Glomerular visceral epithelial cell (primary cell): ENCODE measurements around the gene IGF1R.
A peak's percentile ranks its signal among the peaks of the same experiment; 100 is the strongest.

Experiments
- DNase-seq: peaks from one replicate; pipeline ENCODE4 v3.0.0-alpha.2; 2016; ENCODE audit errors: extremely low spot score

The IGF1R gene

GRCh38 chr15:98794748-98795147, 146.4 kb downstream of the IGF1R start:
- no peak for DNase-seq

DNA sequence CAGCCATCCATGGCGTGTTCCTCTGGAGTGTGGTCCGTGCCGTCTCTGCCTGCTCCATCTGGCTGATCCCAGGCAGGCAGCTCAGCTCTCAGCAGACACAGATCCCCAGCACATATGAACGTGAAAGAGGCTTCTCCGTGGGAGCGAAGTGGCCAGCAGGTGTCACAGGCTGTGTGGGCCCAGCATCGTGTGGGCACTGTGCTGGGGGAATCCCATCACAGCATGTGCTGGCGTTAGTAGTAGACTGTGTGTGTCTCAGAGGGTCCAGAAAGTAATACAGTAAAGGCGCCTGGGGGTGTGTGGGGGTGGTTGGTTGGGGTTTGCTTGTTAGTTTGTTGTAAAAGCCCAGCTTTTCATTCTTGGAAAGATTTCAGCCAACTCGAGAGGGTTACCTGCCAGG, 147.6 kb downstream of the IGF1R start:
- DNase-seq, result no peak

GRCh38 chr15:98796685-98797357, 148.5 kb downstream of the IGF1R start:
- no peak for DNase-seq

GRCh38 chr15:98798375-98798893, 150.1 kb downstream of the IGF1R start:
- no peak for DNase-seq

- peak; percentile 43 for DNase-seq
Measured at GRCh38 chr15:98799461-98800390, 151.4 kb downstream of the IGF1R start.

GRCh38 chr15:98800437-98801233, 152.3 kb downstream of the IGF1R start:
- DNase-seq, result peak; percentile 86

DNA sequence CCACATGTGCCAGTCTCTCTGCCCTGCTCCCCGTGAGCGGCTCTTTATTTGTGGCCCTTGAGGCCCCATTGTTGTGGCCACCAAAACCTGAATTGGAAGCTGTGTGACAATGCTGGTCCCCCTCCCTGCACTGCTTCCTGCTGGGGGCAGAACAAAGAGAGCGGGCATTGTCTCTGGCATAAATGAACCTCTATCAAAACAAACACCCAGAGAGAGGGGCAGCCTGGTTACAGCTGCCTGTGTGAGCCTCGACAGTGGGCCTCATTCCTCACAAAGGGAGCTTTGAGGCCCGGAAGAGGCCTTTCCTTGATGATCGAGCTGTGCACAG, 152.9 kb downstream of the IGF1R start:
- DNase-seq, result no peak

DNA sequence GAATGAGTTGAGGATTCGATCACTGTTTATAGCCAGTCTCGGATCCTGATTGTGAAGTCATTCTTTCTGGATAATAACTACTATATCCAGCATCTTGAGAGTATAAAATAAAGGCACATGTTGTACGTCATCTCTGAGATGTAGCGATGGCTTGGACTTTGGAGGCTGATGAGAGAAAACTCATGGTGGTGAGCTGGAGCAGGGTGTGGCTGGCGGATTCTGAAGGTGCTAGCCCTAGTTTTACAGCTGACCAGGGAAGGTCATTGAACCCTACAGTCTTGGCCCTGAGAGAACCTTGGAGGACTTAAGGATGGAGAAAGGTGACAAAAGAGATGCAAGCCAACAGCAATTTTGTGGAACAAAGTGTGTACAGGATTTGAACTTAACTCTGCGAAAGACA, 153.8 kb downstream of the IGF1R start:
- no peak for DNase-seq

DNA sequence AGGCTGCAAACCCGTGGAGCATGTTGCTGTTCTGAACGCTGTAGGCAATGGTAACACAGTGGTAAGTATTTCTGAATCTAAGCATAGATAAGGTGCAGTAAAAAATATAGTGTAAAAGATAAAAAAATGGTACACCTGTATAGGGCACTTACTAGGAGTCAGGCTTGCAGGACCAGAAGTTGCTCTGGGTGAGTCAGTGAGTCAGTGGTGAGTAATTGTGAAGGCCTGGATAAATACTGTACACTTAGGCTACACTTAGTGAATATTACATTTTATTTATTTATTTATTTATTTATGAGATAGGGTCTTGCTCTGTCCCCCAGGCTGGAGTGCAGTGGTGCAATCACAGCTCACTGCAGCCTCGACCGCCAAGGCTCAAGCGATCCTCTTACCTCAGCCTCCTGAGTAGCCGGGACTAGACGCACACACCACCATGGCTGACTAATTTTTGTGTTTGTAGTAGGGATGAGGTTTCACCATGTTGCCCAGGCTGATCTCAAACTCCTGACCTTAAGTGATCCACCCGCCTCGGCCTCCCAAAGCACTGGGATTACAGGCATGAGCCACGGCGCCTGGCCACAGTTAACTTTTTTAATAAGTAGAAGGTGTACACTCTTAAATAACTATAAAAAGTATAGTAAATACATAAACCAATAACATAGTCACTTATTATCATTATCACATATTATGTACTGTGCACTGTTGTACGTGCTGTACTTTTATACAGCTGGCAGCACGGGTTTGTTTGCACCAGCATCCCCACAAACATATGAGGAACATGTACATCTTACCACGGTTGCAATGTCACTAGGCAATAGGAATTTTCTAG, 155.1 kb downstream of the IGF1R start:
- DNase-seq, result peak; percentile 62

GRCh38 chr15:98804057-98804380, 155.7 kb downstream of the IGF1R start:
- DNase-seq, result no peak

GRCh38 chr15:98805434-98806274, 157.3 kb downstream of the IGF1R start:
- DNase-seq, result no peak

- DNase-seq, result no peak
Measured at GRCh38 chr15:98806275-98806895, 158.0 kb downstream of the IGF1R start.

DNA sequence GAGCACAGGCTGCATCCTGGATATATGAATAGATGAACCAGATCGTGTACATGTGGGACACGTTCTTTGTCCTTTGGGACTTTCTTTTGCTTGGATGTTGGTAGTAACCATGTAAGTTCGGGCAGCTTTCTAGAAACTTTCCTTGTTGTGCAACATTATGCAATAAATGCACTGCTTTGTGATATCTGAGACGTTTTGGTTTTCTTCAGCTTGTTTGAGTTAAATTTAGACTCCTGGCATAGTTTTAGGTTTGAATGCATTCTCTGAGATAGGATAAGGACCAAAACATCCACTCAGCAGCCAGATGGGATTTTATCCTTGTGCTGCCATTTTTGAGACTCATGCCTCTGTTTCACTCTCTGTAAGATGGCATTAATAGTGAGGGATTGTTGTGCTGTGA, 158.9 kb downstream of the IGF1R start:
- no peak for DNase-seq

- DNase-seq, result no peak
Measured at GRCh38 chr15:98809273-98809672, 160.9 kb downstream of the IGF1R start.

- no peak for DNase-seq
Measured at GRCh38 chr15:98812716-98813446, 164.5 kb downstream of the IGF1R start.

- DNase-seq, result no peak
Measured at GRCh38 chr15:98813951-98814350, 165.6 kb downstream of the IGF1R start.

GRCh38 chr15:98815207-98815606, 166.9 kb downstream of the IGF1R start:
- DNase-seq, result no peak

DNA sequence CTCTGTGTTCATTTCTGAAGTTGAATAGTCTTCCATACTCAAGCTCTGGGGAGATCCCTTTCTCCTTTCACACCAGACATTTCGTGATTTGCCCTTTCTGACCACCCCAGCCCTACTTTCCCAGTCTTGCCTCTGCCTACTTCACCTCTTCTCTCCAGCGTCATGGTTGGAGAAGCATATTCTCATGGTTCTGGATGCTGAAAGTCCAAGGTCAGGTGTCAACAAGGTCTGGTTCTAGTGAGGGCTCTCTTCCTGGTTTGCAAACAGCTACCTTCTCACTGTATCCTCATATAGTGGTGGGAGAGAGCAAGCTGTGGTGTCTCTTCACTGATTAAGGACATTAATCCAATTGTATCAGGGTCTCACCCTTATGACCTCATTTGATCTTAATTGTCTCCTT, 169.4 kb downstream of the IGF1R start:
- DNase-seq, result no peak

GRCh38 chr15:98823012-98823458, 174.7 kb downstream of the IGF1R start:
- DNase-seq, result peak; percentile 46
